GM21786 (cell line): Measurements from ENCODE around the gene CKAP2L.

Source experiments
- ATAC-seq: cut with Tn5 transposase; IDR thresholded peaks from one replicate; pipeline ENCODE4 v1.9.1; 2021; ENCODE audit not compliant: unreplicated experiment

The CKAP2L gene

DNA sequence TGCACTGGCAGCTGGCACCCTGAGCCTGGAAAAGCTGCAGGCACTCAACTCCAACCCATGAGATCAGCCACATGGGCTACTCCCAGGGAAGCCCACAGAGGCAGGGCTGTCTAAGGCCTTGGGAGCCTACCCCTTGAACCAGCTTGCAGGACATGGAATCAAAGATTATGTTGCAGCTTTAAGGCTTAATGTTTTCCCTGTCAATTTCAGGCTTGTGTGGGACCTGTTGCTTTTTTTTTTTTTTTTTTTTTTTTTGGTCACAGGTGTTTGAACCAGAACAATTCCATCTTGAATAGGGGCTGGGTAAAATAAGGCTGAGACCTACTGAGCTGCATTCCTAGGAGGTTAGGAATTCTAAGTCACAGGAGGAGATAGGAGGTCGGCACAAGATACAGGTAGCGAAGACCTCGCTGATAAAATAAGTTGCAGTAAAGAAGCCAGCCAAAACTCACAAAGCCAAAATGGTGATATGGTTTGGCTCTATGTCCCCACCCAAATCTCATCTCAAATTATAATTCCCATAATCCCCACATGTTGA is 27.4 kb upstream of the CKAP2L start:
- no peak for ATAC-seq

DNA sequence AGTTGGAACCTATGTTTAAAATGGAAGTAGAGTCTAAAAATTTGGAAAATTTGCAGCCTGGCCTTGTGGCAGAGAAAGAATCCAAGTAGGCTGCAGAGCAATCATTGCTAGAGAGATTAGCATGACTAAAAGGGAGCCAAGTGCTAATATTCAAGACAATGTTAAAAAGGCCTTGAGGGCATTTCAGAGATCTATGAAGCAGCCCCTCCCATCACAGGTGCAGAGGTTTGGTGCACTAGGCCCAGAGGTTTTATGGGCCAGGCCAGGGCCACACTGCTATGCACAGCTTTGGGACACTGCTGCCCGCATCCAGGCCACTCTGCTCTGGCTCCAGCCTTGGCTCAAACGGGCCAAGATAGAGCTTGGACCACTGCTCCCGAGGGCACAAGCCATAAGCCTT is 26.6 kb upstream of the CKAP2L start:
- no peak for ATAC-seq

DNA sequence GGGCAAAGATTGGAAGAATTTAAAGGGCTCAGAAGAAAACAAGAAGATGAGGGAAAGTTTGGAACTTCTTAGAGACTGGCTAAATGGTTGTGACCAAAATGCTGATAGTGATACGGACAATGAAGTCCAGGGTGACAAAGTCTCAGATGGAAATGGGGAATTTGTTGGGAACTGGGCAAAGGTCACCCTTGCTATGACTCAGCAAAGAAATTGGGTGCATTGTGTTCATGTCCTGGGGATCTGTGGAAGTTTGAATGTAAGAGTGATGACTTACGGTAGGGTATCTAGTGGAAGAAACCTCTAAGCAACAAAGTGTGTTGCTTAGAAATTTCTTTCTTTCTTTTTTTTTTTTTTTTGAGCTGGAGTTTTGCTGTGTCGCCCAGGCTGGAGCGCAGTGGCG is 25.9 kb upstream of the CKAP2L start:
- ATAC-seq, result no peak

DNA sequence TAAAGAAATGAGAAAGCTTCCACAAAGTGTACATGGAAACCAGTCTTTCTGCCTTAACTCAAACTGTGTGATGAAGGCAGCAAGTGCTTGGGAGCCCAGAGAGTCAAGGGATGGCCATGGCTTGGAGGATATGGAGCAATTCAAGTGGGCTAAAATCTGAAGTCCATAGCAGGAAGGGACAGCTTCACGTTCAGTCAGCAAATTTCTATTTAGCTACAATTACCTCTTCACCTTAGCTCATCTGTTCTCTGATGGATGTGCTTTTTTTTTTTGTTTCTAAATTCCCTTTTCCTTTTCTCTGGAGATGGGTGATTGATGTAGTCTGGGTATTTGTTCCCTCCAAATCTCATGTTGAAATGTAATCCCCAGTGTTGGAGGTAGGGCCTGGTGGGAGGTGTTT is 24.8 kb upstream of the CKAP2L start:
- ATAC-seq, result no peak

DNA sequence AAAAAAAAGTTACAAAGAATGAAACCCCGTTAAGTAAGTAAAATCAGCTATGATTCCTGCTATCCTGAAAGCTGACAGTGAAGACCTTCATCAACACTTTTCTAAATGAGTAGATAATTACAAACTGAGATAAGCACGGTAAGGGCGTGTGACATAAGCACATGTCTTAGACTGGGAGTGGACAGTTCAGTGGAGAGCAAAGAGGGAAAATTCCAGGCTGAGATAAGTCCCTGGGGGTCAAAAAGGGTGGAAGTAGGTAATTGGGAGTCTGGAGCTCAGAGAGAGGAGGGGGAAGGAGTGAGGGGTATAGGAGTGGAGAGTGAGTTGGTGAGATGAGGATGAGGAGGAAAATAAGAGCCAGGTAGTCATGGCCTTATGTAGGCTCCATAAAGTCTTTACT is 24.2 kb upstream of the CKAP2L start:
- ATAC-seq, result no peak

DNA sequence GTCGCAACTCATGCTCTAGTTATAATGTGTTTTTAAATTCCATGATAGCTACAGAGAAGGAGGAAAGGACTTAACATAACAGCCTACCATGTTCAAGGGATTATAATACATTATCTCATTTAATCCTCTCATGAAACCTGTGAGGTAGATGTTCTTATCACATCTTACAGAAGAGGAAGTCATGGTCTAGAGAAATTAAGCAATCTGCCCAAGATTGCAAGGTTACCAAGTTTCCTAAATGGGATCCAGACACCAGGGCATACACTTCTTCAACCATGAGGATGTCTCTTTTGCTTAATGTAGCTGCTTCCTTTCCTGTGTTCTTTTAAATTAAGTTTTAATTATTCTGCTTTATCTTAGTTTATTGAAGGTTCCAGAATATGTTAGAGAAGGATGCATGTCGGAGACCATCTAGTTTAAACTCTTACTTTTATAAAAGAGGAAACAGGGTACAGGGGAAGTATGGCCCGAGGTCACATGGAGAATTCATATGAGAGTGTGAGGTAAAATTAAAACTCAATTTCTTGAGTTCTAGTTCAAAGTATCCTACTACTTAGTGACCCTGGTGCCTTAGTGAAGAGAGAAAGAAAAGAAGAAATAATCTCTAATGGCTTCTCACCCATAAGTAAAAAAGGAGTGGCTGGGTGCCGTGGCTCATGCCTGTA is 23.5 kb upstream of the CKAP2L start:
- ATAC-seq, result no peak

DNA sequence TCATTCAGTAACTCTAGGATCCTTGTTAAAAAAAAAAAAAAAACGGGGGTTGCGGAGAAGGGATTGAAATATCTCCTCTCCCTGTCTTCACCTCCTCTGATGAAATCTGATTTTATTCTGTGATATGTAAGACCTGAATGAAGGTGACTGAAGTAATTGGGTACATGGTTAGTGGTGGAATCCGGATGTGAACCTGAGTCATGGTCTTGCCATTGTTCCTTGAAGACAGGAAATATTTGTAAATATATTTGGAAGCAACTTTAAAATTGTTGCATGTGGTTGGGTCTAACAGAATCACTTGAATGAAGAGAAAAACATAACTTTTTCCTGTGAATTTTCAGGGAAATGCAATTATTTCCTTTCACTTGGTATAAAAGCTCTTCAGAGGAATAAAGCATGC is 22.9 kb upstream of the CKAP2L start:
- ATAC-seq, result no peak

DNA sequence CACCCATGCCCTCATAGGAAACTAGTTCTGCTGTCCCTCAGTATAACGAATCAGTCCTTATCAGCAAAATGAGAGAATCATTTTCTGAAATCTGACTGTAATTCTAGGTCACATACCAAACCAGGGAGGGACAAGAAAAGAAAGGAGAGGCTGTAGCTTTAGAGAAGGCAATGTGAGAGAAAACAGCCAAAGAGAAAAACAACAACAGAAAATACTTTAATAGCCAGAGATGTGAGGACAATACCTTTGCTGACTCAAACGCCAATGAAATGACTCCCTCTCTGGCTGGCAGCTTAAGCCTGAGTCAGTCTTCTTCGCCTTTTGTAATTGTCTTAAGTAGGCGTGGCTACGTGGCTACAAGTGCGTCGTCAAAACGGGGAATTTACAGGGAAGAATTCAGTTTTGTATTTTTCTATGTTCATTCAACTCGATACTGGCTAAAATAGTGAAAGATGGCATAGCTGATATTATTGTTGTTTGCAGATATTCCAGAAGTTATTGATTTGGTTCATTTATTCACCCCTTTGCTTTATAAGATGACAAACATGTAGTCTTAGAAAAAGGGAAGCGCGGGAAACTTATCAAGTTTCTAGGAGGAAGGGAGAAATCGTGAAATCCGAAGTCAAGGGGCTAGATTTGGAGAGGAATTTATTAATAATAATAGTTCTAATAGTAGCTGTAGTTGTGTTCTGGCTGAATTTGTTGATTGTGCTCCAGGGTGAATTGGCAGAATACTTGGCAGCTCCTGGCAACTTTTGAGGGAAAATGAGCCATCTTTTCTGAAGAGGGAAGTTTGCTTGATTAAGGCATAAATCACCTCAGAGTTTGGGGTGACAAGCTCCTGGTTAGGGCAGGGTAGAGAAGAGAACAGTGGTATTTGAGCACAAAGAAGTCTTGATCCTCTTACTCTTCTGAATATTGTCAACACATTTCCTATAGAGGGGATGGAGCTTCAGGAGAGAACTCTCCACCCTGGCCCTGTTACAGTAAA is 20.1 kb upstream of the CKAP2L start, which contains the start of gene IL1A:
Gene IL1A, minus strand, starts transcription at position 295 of the 991 bp plus-strand sequence. CDS start 723 bp downstream, outside the sequence.
- no peak for ATAC-seq

DNA sequence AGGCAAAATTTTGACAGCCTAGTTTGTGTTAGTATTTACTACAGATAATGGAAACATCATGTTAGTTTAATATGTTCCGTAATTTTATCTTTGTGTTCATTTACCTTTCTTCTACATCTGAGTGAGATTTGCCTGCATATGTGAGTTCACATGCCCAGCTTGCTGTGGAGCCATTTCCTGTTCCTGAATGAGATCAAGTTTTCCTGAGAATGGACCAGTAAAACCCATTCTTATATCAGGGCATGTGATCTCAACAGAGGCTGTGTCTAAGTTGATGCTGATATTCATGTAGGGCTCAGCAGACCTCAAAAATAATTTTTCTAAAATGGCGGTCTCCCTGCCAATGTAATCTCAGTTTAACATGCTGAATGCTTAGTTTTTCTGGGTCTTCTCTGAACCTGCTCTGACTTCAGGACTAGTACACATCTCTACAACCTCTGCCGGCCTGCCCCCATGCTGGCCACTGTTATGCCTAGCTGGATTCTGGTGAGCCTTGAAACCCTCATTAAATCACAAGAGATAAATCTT is 18.8 kb upstream of the CKAP2L start:
- ATAC-seq, result no peak

DNA sequence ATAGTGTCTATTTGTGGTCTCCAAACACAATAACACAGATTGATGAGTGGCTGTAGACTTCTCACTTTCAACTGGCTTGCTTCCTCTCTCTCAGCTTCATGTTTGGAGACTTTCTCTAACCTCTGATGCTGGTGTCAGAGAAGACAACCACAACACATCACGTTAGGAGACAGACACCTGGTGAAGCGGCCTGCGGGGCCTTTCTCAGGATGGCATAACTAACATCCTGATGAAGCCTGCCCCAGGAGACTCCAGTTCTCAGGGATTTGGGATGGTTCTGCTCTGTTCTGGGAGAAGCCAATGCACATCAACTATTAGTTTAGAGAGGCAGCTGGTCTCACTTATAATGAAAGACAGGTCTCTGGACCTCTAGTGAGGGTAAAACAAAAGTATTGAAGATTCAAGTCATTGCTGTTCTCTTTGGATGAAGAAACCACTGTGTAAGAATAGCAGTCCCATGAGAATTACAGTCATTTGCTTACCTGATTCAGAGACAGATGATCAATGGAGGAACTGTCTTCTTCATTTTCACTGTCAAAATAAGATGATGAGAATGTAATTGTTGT is 17.9 kb upstream of the CKAP2L start:
- peak; percentile 85 for ATAC-seq

DNA sequence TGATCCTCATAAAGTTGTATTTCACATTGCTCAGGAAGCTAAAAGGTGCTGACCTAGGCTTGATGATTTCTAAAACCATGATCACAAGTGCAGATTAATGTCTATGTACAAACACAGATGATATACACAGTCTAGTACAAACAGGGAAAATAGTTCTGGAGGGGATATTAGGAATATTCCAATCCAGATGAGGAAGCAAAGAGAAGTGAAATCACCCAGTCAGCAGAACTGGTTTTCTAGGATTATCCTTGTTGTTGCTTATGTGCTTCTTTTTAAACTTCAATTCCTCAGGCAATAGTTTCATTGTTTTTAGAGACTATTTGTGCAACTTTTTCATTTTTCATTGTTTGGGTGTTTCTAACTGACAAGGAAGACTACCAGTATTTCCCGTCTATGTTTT is 15.2 kb upstream of the CKAP2L start:
- no peak for ATAC-seq

DNA sequence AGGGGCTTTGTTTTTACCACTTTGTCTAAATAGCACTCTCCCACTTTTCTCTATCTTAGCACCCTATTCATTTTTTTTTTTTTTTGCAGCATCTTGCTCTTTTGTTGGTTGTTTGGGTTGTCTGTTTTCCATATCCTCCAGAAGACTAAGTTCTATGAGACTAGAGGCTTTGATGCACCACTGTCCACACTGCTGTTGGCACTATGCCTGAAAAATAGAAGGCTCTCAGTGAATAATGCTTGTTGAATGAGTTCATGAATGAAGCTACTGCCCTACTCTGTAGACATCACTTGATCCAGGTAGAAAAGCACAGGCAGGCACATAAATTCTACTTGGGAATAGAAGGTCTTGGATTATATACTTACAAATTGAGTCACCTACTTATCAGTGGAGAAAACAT is 12.6 kb upstream of the CKAP2L start:
- ATAC-seq, result no peak

DNA sequence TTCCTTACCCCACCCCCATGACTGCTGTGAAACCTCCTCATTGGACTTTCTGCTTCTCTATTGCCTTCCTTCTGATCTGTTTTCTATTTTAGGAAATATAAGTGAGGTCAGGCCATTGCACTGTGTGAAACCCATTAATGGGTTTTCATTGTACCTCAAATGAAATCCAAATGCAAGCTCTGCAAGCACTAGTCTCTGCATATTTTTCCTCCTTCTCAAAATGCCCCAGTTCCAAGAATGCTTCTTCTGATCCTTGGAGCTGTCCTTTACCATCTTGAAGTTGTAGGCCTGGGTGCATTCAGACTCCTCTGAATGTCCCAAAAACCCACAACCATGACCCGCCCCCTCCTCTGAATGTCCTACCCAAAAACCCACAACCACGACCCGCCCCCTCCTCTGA is 11.7 kb upstream of the CKAP2L start:
- ATAC-seq, result no peak

DNA sequence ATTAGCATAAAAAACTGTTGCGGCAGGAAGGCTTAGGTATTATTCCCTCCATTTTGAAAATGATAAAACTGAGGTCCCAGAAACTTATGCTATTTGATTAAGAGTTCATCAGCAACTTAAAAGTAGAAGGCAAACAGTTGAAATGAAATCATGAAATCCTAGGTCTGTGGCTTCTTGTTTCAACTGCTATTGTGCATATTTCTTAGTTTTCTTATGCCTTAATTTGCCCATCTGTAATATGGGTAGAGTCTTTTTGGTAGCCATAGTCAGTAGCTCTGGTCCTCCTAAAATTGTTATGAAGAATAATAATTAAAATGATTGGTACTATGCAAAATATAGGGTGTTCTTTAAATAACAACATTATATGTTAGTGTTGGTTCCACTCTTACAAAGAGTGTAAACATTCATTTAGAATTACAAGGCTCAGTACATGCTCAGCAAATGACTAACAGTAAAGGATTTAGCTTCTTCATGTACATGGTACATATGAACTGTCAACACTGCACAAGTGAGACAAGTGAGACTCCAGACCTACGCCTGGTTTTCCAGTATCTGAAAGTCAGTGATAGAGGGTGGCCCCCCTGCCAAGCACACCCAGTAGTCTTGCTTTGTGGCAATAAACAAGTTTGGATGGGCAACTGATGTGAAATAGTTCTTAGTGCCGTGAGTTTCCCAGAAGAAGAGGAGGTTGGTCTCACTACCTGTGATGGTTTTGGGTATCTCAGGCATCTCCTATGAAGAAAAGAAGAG is 10.3 kb upstream of the CKAP2L start:
- no peak for ATAC-seq

DNA sequence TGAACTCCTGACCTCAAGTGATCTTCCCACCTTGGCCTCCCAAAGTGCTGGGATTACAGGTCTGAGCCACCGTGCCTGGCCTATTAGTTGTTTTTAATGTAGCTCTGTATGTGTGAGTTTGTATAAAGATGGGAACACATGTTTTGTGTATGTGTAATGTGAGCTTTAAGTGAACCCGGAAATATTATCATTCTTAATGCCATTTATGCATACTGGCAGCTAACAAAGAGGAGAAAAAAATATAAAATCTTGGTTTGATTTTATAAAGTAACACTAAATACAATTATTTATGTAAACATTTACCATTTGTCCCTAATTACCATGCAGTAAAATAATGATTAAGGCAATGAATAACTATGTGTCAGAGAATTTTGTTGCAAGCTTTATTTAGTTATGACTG is 9.1 kb upstream of the CKAP2L start:
- no peak for ATAC-seq

DNA sequence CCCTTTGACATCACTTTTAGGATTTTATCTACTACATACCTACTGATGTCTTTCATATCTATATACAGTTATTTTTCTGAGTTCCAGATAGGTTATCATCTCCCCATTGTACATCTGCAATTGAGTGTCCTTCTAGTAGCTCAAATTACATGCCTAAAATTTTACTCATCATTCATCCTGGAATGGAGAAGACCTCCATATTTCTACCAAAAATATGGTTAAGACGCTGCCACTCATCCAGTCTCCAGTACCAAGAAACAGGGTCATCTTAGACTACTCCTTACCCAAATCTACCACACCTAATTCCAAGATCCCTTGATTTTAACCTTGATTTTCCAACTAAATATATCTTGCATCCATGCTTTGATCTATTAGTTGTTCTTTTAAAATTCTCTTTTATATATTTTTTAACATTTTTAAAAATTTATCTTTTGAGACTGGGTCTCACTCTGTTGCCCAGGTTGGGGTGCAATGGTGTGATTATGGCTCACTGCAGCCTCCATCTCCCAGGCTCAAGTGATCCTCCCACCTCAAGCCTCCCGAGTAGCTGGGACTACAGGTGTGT is 8.6 kb upstream of the CKAP2L start:
- no peak for ATAC-seq

DNA sequence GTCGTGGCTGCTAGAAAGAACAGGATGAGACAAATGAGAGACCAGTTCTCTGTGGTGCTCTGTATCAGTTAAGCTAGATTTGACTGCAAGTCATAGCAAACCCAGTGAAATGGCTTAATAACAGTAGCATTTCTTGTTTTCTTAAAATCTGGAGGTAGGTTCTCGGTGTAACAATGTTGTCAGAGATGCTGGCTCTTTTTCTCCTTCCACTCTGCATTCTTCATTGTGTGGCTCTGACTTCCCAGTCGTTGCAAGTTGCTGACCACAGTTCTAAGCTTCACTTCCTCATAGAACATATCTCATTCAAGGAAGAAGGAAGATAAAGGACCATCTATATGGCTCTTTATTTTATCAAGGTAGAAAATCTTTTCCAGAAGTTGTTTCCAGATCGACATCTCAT is 7.9 kb upstream of the CKAP2L start:
- ATAC-seq, result peak; percentile 50

DNA sequence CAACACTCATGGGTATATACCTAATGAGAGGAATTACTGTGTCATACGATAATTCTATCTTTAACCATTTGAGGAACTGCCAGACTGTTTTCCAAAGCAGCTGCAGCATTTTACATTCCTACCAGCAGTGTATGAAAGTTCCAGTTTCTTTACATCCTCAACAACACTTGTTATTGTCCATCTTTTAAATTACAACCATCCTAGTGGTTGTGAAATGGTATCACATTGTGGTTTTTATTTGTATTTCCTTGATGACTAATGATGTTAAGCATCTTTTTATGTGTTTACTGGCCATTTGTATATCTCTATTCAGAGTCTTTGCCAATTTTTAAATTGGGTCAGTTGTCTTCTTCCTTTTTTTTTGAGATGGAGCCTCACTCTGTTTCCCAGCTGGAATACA is 4.0 kb upstream of the CKAP2L start:
- ATAC-seq, result no peak

DNA sequence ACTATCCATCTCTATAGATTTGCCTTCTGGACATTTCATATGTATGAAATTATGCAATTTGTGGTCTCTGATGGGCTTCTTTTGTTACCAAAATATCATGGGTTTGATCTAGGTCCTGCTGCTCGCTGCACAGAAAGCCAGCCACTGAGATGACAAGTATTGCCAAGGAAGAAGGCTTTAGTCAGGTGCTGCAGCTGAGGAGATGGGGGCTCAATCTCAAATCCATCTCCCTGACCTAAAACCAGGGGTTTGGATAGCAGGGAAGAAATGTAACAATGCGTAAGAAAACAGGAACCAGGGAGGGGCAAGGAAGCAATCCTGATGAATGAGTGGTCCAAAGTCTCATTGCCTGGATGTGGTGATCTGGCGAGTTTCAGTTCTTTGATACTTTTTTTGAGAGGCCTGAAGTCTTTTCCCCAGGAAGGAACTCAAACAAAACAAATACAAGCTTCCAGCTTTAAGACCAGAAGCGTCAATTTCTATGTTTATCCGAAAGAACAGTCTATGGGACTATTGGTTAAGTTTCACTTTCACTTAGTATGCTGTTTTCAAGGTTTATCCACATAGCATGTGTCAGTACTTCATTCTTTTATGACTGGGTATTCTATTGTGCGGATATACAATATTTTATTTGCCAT is 3.4 kb upstream of the CKAP2L start:
- ATAC-seq, result no peak

DNA sequence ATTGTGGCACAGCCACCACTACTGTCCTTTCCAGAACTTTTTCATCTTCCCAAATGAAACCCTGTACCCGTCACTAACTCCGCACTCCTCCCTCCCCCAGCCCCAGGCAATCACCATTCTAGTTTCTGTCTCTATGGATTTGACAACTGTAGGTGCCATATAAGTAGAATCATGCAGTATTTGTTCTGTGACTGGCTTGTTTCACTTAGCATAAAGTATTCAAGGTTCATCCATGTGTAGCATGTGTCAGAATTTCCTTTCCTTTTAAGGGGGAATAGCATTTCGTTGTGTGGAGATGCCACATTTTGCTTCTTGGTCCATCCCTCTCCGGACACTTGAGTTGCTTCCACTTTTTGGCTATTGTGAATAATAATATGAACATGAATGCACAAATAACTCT is 842 bp upstream of the CKAP2L start:
- ATAC-seq, result no peak
